GM23338 (cell line): ENCODE results near the gene CEP131.

Experiments
- JUNB ChIP-seq: IDR thresholded peaks from one replicate; pipeline ENCODE4 v1.6.1; 2016; ENCODE audit warnings: antibody characterized with exemption; ENCODE audit not compliant: unreplicated experiment
- TF ChIP-seq, protein P1 (sequence below), 2 experiments: fragments of 200-600 bp in 1 of 2; sonication (generic) in 1 of 2; conservative IDR thresholded peaks; 2 replicates each; pipeline versions ENCODE4 v1.5.1 to v1.6.1; 2016 to 2017; ENCODE audit warnings: antibody characterized with exemption in 2 of 2, low read depth in 2 of 2, mild to moderate bottlenecking in 2 of 2, moderate library complexity in 1 of 2

DNA sequence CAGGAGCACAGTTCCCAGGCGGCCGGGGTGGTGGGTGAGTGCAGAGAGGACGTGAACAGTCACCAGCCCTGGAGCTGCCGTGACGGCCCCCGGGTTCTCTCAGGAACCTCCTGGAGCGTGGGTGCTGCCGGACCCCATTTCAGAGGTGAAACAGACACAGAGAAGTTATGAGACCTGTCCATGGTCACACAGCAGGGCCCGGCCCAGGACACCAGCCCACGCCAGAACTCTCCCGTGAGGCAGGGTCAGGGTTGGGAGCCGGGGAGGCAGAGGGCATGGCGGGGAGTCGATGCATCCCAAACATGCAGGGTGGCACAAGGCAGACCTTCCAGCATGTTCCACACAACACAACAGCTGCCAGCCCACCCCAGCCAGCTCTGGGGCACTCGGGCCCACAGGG, 61.2 kb downstream of the CEP131 start:
- TF ChIP-seq, protein P1, sequence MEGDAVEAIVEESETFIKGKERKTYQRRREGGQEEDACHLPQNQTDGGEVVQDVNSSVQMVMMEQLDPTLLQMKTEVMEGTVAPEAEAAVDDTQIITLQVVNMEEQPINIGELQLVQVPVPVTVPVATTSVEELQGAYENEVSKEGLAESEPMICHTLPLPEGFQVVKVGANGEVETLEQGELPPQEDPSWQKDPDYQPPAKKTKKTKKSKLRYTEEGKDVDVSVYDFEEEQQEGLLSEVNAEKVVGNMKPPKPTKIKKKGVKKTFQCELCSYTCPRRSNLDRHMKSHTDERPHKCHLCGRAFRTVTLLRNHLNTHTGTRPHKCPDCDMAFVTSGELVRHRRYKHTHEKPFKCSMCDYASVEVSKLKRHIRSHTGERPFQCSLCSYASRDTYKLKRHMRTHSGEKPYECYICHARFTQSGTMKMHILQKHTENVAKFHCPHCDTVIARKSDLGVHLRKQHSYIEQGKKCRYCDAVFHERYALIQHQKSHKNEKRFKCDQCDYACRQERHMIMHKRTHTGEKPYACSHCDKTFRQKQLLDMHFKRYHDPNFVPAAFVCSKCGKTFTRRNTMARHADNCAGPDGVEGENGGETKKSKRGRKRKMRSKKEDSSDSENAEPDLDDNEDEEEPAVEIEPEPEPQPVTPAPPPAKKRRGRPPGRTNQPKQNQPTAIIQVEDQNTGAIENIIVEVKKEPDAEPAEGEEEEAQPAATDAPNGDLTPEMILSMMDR (conservative IDR thresholded peaks at IDR 0.05; ENCODE audit: low read depth in 2 of 2): no peak
- TF ChIP-seq JUNB: no peak
